ENCODE measurements around the gene DCTN1. TPM values are rescaled to one million over a fixed set of nuclear protein-coding genes. Genes with fewer than 3 reads are reported as not detected.

Gene DCTN1
- polyA plus RNA-seq, 1 experiment = 193 TPM

DNA sequence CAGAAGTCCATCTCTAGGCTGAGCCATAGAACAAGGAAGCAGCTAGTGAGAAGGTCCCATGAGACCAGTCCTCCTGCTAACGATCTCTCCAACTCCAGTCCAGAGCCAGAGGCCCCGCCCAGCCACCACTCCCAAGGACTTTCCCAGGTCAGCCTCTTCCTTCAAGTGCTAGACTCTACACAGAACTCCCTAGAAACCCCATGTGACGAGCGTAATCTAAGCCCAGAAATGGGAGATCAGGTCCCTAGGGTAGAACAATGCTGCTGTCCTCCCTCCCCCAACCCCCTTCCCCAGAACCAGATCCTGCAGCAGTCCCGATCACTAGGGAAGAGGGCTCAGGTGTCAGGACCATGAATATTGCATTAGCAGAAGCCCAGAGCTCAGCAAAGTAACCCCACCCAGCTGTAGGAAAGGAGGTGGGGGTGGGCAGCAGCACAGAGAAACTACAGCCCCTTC, 6.9 kb downstream of the DCTN1 start:
- no peak for TF ChIP-seq CTCF (IDR thresholded peaks at IDR 0.05; ENCODE audit: insufficient read depth, low read depth, low read length)
- POLR2A ChIA-PET = no interaction called here
- Histone ChIP-seq H3K36me3 (ENCODE audit: control insufficient read depth, insufficient read depth, low read length) (peaks cover 29% of the 10 kb centered on the region), H3K27me3 (ENCODE audit: control insufficient read depth, insufficient read depth, low read length) (no peaks in the 10 kb centered on the region), H3K4me3 (ENCODE audit: low read depth, low read length) (no peak overlapping the region)
- no peak for DNase-seq (ENCODE audit: low read depth)
- CTCF ChIA-PET = interaction anchor here (1.4 kb wide), 1 partner anchor 18 kb away, joined by 3 read pairs; no protein-coding TSS in a partner anchor

DNA sequence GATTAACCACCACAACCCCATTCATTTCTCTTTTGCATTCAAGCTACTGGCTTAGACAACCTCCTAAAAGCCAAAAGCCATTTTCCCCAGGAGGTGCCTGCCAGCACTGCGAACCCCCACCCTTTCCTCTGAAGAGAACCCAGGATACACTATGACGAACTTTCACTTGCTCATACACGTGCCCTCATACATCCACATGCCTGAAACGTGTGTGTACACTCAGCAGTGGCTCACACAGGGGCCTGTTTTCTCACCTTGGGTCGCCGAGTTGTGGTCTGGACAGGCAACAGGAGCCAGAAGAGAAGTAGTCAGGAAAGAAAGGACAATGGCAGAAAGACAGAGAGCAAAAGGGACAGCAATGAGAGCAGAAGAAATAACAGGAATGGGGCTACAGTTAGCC, 7.4 kb downstream of the DCTN1 start:
- ChIA-PET CTCF (interaction anchor here (1.4 kb wide), 1 partner anchor 19 kb away, joined by 3 read pairs; no protein-coding TSS in a partner anchor), POLR2A (no interaction called here)
- peaks cover 35% of the 10 kb centered on the region for H3K36me3 ChIP-seq (ENCODE audit: control insufficient read depth, insufficient read depth, low read length)
- DNase-seq (ENCODE audit: low read depth) = no peak
- H3K27me3 ChIP-seq (ENCODE audit: control insufficient read depth, insufficient read depth, low read length) = no peaks in the 10 kb centered on the region
- no peak overlapping the region for H3K4me3 ChIP-seq (ENCODE audit: low read depth, low read length)
- no peak for TF ChIP-seq CTCF (IDR thresholded peaks at IDR 0.05; ENCODE audit: insufficient read depth, low read depth, low read length)

GRCh38 chr2:74371421-74371820, 8.7 kb downstream of the DCTN1 start:
- Histone ChIP-seq H3K36me3 (ENCODE audit: control insufficient read depth, insufficient read depth, low read length) (peaks cover 43% of the 10 kb centered on the region), H3K4me3 (ENCODE audit: low read depth, low read length) (no peak overlapping the region), H3K27me3 (ENCODE audit: control insufficient read depth, insufficient read depth, low read length) (no peaks in the 10 kb centered on the region)
- ChIA-PET POLR2A (no interaction called here), CTCF (no interaction called here)
- no peak for TF ChIP-seq CTCF (IDR thresholded peaks at IDR 0.05; ENCODE audit: insufficient read depth, low read depth, low read length)
- no peak for DNase-seq (ENCODE audit: low read depth)

GRCh38 chr2:74369976-74370375, 10.1 kb downstream of the DCTN1 start:
- ChIA-PET POLR2A (no interaction called here), CTCF (interaction anchor here (1.6 to 2.0 kb wide), 2 partner anchors 13 to 21 kb away, joined by 3 to 5 read pairs; no protein-coding TSS in a partner anchor)
- Histone ChIP-seq H3K36me3 (ENCODE audit: control insufficient read depth, insufficient read depth, low read length) (peaks cover 53% of the 10 kb centered on the region), H3K4me3 (ENCODE audit: low read depth, low read length) (no peak overlapping the region), H3K27me3 (ENCODE audit: control insufficient read depth, insufficient read depth, low read length) (no peaks in the 10 kb centered on the region)
- TF ChIP-seq CTCF (IDR thresholded peaks at IDR 0.05; ENCODE audit: insufficient read depth, low read depth, low read length) = no peak
- DNase-seq (ENCODE audit: low read depth) = no peak

- TF ChIP-seq CTCF (IDR thresholded peaks at IDR 0.05; ENCODE audit: insufficient read depth, low read depth, low read length) = no peak
- Histone ChIP-seq H3K36me3 (ENCODE audit: control insufficient read depth, insufficient read depth, low read length) (peaks cover 64% of the 10 kb centered on the region), H3K4me3 (ENCODE audit: low read depth, low read length) (no peak overlapping the region), H3K27me3 (ENCODE audit: control insufficient read depth, insufficient read depth, low read length) (no peaks in the 10 kb centered on the region)
- POLR2A ChIA-PET = no interaction called here
- no peak for DNase-seq (ENCODE audit: low read depth)
- CTCF ChIA-PET = interaction anchor here (2.0 kb wide), 1 partner anchor 23 kb away, joined by 5 read pairs; no protein-coding TSS in a partner anchor
These were observed 11.6 kb downstream of the DCTN1 start for GRCh38 chr2:74368499-74368898.

Measured in BJ (cell line).